ENCODE results near the gene FRMPD1.

Gene FRMPD1

DNA sequence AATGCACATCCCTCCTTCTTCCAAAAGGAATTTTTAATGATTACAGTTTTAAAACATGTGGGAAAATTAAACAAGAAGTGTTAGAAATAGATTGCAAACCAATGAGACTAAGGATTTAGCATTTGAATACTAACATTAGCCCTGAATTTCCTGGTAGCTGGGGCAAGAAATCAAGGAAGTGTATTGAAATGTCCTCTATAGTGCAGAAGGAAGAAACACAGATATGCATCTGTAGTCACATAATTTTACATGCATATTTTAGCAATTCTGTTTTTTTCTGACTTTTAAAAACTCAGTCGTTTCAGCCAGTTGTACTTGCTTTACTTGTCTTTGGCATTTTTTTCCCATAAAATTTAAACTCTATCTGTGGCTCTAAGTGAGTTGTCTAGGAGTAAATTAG is 45.8 kb downstream of the FRMPD1 start:
- no peaks in the 10 kb centered on the region for H3K79me1 ChIP-seq (ENCODE audit: low read depth, low read length)
- H2AK5ac ChIP-seq (ENCODE audit: low read depth, low read length): no peak overlapping the region
- no peak overlapping the region for H2BK15ac ChIP-seq (ENCODE audit: low read length)
- H3K23ac ChIP-seq (ENCODE audit: low read depth, low read length, poor library complexity): no peak overlapping the region
- H3K4ac ChIP-seq (ENCODE audit: low read length): no peak overlapping the region
- H3K27ac ChIP-seq (replicated peaks; ENCODE audit: low read length): no peak overlapping the region
- H3K18ac ChIP-seq (ENCODE audit: low read length): no peak overlapping the region
- H3K9ac ChIP-seq (ENCODE audit: low read depth, low read length, poor library complexity): no peak overlapping the region
- WGBS, 2 donors (ENCODE audit: extremely low coverage in 2 of 2, insufficient read length in 2 of 2, insufficient replicate concordance in 1 of 2): no CpG with 5 or more reads among the region's 1 CpG
- H3K4me1 ChIP-seq (ENCODE audit: control insufficient read depth in 2 of 2, insufficient read depth in 1 of 2, low read depth in 1 of 2, low read length in 2 of 2): no peaks in the 10 kb centered on the region
- no peak for DNase-seq (ENCODE audit: low spot score)
- H3K14ac ChIP-seq (ENCODE audit: low read length): no peak overlapping the region
- no peaks in the 10 kb centered on the region for H3K9me3 ChIP-seq (replicated peaks in 1 of 2; ENCODE audit: control insufficient read depth in 2 of 2, insufficient read depth in 1 of 2, low read depth in 1 of 2, low read length in 2 of 2)
- no peak overlapping the region for H2BK5ac ChIP-seq (ENCODE audit: low read length)
- no peak overlapping the region for H4K8ac ChIP-seq (ENCODE audit: low read depth, low read length)
- peaks cover 0 to 27% (median 0%) of the 10 kb centered on the region in 3 experiments for H3K27me3 ChIP-seq (ENCODE audit: control insufficient read depth in 3 of 3, insufficient read depth in 3 of 3, low read depth in 1 of 3, low read length in 3 of 3)
- no peaks in the 10 kb centered on the region for H3K36me3 ChIP-seq (replicated peaks in 1 of 2; ENCODE audit: control insufficient read depth in 2 of 2, insufficient read depth in 2 of 2, low read length in 2 of 2)
- no peak overlapping the region for H2BK120ac ChIP-seq (ENCODE audit: low read depth, low read length)
- no peak overlapping the region for H4K91ac ChIP-seq (ENCODE audit: low read depth, low read length, poor library complexity)
- no peak overlapping the region for H3K4me2 ChIP-seq (ENCODE audit: insufficient read depth, low read length, poor library complexity, severe bottlenecking)
- H3K4me3 ChIP-seq (ENCODE audit: low read length in 2 of 2): no peak overlapping the region
- H2AFZ ChIP-seq (ENCODE audit: low read length): no peak overlapping the region
- no peak overlapping the region for H2BK12ac ChIP-seq (ENCODE audit: low read length)

DNA sequence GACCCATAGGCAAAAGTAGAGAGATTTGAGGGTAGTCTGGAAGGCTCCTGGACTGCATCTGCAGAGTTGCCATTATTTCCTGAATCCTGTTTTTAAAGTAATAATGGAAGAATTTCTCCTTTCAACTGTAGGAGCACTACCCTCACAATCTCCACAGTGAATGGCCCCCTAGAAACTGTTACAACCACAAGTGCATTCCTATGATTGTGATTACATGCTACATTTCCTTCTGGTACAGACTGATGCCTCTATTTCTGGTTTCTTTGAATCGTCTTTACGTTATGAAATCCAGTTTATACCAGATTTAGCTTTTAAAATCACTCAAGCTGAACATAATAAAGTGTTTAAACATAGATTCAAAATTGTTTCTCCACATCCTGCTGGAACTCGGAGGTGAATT is 49.4 kb downstream of the FRMPD1 start:
- Histone ChIP-seq H4K91ac (ENCODE audit: low read depth, low read length, poor library complexity) (no peak overlapping the region), H4K8ac (ENCODE audit: low read depth, low read length) (no peak overlapping the region), H2BK120ac (ENCODE audit: low read depth, low read length) (no peak overlapping the region), H3K27ac (replicated peaks; ENCODE audit: low read length) (no peak overlapping the region), H3K4ac (ENCODE audit: low read length) (no peak overlapping the region), H3K4me3 (ENCODE audit: low read length in 2 of 2) (no peak overlapping the region), H2BK5ac (ENCODE audit: low read length) (no peak overlapping the region), H2AFZ (ENCODE audit: low read length) (no peak overlapping the region), H3K18ac (ENCODE audit: low read length) (no peak overlapping the region), H3K36me3 (replicated peaks in 1 of 2; ENCODE audit: control insufficient read depth in 2 of 2, insufficient read depth in 2 of 2, low read length in 2 of 2) (no peaks in the 10 kb centered on the region), H3K79me1 (ENCODE audit: low read depth, low read length) (no peaks in the 10 kb centered on the region), H2AK5ac (ENCODE audit: low read depth, low read length) (no peak overlapping the region), H3K9me3 (replicated peaks in 1 of 2; ENCODE audit: control insufficient read depth in 2 of 2, insufficient read depth in 1 of 2, low read depth in 1 of 2, low read length in 2 of 2) (no peaks in the 10 kb centered on the region), H3K4me2 (ENCODE audit: insufficient read depth, low read length, poor library complexity, severe bottlenecking) (no peak overlapping the region), H2BK15ac (ENCODE audit: low read length) (no peak overlapping the region), H2BK12ac (ENCODE audit: low read length) (no peak overlapping the region), H3K14ac (ENCODE audit: low read length) (no peak overlapping the region), H3K4me1 (ENCODE audit: control insufficient read depth in 2 of 2, insufficient read depth in 1 of 2, low read depth in 1 of 2, low read length in 2 of 2) (no peaks in the 10 kb centered on the region), H3K9ac (ENCODE audit: low read depth, low read length, poor library complexity) (no peak overlapping the region), H3K23ac (ENCODE audit: low read depth, low read length, poor library complexity) (no peak overlapping the region), H3K27me3 (ENCODE audit: control insufficient read depth in 3 of 3, insufficient read depth in 3 of 3, low read depth in 1 of 3, low read length in 3 of 3) (peaks cover 0 to 9% (median 0%) of the 10 kb centered on the region in 3 experiments)
- no CpG with 5 or more reads among the region's 3 CpGs for WGBS, 2 donors (ENCODE audit: extremely low coverage in 2 of 2, insufficient read length in 2 of 2, insufficient replicate concordance in 1 of 2)
- no peak for DNase-seq (ENCODE audit: low spot score)

DNA sequence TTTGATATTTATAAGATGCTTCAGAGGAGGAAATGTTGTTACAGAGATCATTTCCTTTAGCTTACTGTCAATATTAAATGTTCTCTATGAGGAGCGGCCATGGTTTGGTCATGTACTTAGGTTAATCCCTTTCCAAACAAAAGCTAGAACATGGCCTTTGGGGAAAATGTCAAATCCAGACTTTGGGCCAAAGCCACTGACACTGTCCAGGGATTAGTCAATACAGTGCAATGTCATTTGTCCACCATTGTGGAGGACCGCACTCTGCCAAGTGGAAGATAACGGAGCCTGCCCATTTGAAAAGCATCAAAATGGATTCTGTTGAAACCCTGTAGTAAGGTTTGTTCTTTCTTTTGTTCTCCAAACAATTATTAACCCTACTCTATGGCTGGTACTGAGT is 50.1 kb downstream of the FRMPD1 start:
- Histone ChIP-seq H3K4me3 (ENCODE audit: low read length in 2 of 2) (no peak overlapping the region), H3K27ac (replicated peaks; ENCODE audit: low read length) (no peak overlapping the region), H3K27me3 (ENCODE audit: control insufficient read depth in 3 of 3, insufficient read depth in 3 of 3, low read depth in 1 of 3, low read length in 3 of 3) (peaks cover 0 to 9% (median 0%) of the 10 kb centered on the region in 3 experiments), H3K4me1 (ENCODE audit: control insufficient read depth in 2 of 2, insufficient read depth in 1 of 2, low read depth in 1 of 2, low read length in 2 of 2) (no peaks in the 10 kb centered on the region), H2BK5ac (ENCODE audit: low read length) (no peak overlapping the region), H3K18ac (ENCODE audit: low read length) (no peak overlapping the region), H2BK12ac (ENCODE audit: low read length) (no peak overlapping the region), H3K36me3 (replicated peaks in 1 of 2; ENCODE audit: control insufficient read depth in 2 of 2, insufficient read depth in 2 of 2, low read length in 2 of 2) (no peaks in the 10 kb centered on the region), H3K14ac (ENCODE audit: low read length) (no peak overlapping the region), H2AK5ac (ENCODE audit: low read depth, low read length) (no peak overlapping the region), H3K4ac (ENCODE audit: low read length) (no peak overlapping the region), H2AFZ (ENCODE audit: low read length) (no peak overlapping the region), H2BK120ac (ENCODE audit: low read depth, low read length) (no peak overlapping the region), H3K23ac (ENCODE audit: low read depth, low read length, poor library complexity) (no peak overlapping the region), H3K9ac (ENCODE audit: low read depth, low read length, poor library complexity) (no peak overlapping the region), H4K91ac (ENCODE audit: low read depth, low read length, poor library complexity) (no peak overlapping the region), H3K79me1 (ENCODE audit: low read depth, low read length) (no peaks in the 10 kb centered on the region), H2BK15ac (ENCODE audit: low read length) (no peak overlapping the region), H4K8ac (ENCODE audit: low read depth, low read length) (no peak overlapping the region), H3K9me3 (replicated peaks in 1 of 2; ENCODE audit: control insufficient read depth in 2 of 2, insufficient read depth in 1 of 2, low read depth in 1 of 2, low read length in 2 of 2) (no peaks in the 10 kb centered on the region), H3K4me2 (ENCODE audit: insufficient read depth, low read length, poor library complexity, severe bottlenecking) (no peak overlapping the region)
- no CpG with 5 or more reads among the region's 3 CpGs for WGBS, 2 donors (ENCODE audit: extremely low coverage in 2 of 2, insufficient read length in 2 of 2, insufficient replicate concordance in 1 of 2)
- no peak for DNase-seq (ENCODE audit: low spot score)

DNA sequence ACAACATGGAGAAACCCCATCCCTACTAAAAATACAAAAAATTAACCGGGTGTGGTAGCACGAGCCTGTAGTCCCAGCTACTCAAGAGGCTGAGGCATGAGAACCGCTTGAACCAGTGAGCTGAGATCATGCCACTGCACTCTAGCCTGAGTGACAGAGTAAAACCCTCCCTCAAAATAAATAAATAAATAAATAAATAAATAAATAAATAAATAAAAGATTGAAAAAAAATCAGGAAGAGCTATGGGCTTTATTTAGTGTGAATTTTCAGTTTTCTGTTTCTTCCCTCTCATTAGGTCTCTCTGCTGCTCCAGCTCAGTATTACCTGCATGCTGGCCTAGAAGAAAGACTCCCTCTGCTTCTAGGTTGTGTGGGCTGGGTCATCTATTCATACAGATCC is 55.0 kb downstream of the FRMPD1 start:
- H2BK12ac ChIP-seq (ENCODE audit: low read length): no peak overlapping the region
- H3K4me2 ChIP-seq (ENCODE audit: insufficient read depth, low read length, poor library complexity, severe bottlenecking): no peak overlapping the region
- no peak overlapping the region for H2BK120ac ChIP-seq (ENCODE audit: low read depth, low read length)
- no peak overlapping the region for H3K4ac ChIP-seq (ENCODE audit: low read length)
- H4K8ac ChIP-seq (ENCODE audit: low read depth, low read length): no peak overlapping the region
- no peak overlapping the region for H3K4me3 ChIP-seq (ENCODE audit: low read length in 2 of 2)
- no peak overlapping the region for H3K9ac ChIP-seq (ENCODE audit: low read depth, low read length, poor library complexity)
- no peak overlapping the region for H3K27ac ChIP-seq (replicated peaks; ENCODE audit: low read length)
- H2AK5ac ChIP-seq (ENCODE audit: low read depth, low read length): no peak overlapping the region
- no peak overlapping the region for H2BK15ac ChIP-seq (ENCODE audit: low read length)
- DNase-seq (ENCODE audit: low spot score): no peak
- no peak overlapping the region for H2AFZ ChIP-seq (ENCODE audit: low read length)
- no peak overlapping the region for H2BK5ac ChIP-seq (ENCODE audit: low read length)
- H3K23ac ChIP-seq (ENCODE audit: low read depth, low read length, poor library complexity): no peak overlapping the region
- no peaks in the 10 kb centered on the region for H3K9me3 ChIP-seq (replicated peaks in 1 of 2; ENCODE audit: control insufficient read depth in 2 of 2, insufficient read depth in 1 of 2, low read depth in 1 of 2, low read length in 2 of 2)
- WGBS, 2 donors (ENCODE audit: extremely low coverage in 2 of 2, insufficient read length in 2 of 2, insufficient replicate concordance in 1 of 2): no CpG with 5 or more reads among the region's 3 CpGs
- no peaks in the 10 kb centered on the region for H3K79me1 ChIP-seq (ENCODE audit: low read depth, low read length)
- H3K27me3 ChIP-seq (ENCODE audit: control insufficient read depth in 3 of 3, insufficient read depth in 3 of 3, low read depth in 1 of 3, low read length in 3 of 3): peaks cover 0 to 39% (median 0%) of the 10 kb centered on the region in 3 experiments
- H3K14ac ChIP-seq (ENCODE audit: low read length): no peak overlapping the region
- H3K4me1 ChIP-seq (ENCODE audit: control insufficient read depth in 2 of 2, insufficient read depth in 1 of 2, low read depth in 1 of 2, low read length in 2 of 2): no peaks in the 10 kb centered on the region
- no peaks in the 10 kb centered on the region for H3K36me3 ChIP-seq (replicated peaks in 1 of 2; ENCODE audit: control insufficient read depth in 2 of 2, insufficient read depth in 2 of 2, low read length in 2 of 2)
- H3K18ac ChIP-seq (ENCODE audit: low read length): no peak overlapping the region
- H4K91ac ChIP-seq (ENCODE audit: low read depth, low read length, poor library complexity): no peak overlapping the region

Data from neuronal stem cell (in vitro differentiated cells).